ENCODE results near the gene BAIAP3. TPM values are rescaled to one million over a fixed set of nuclear protein-coding genes. Genes with fewer than 3 reads are reported as not detected.
A peak's percentile ranks its signal among the peaks of the same experiment; 100 is the strongest.

BAIAP3 gene
- total RNA-seq, 1 donor from 2014 or later = 6.5 TPM

DNA sequence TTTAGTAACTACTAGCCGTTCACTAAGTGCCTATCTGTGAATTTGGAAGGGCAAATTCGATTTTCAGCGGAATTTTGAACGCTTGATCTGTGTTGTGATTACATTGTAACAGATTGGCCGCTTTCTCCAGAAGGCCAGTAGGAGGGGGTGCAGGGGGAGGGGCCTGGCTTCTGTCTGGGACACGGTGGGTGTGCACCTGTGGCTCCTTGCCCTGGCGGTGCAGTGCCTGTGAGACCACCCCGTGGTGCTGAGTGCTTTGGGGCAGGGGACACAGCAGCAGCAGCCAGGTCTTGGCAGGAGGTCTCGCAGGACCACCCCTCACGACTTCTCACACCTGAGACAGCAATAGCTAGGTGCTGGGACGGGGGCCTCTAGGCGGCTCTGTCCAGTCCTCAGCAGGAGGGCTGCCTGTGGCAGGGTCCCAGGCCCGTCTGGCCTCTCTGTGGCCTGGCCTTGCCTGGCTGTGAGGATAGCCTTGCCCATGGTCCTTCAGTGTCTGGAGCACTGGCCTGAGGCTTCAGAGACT, 22.2 kb upstream of the BAIAP3 start:
- H3K4me3 Mint-ChIP-seq (ENCODE audit: unreplicated experiment) = peak overlapping the region; percentile 99
- peaks cover 9% of the 10 kb centered on the region for H3K27me3 Mint-ChIP-seq (ENCODE audit: unreplicated experiment)
- TF ChIP-seq, protein P1, sequence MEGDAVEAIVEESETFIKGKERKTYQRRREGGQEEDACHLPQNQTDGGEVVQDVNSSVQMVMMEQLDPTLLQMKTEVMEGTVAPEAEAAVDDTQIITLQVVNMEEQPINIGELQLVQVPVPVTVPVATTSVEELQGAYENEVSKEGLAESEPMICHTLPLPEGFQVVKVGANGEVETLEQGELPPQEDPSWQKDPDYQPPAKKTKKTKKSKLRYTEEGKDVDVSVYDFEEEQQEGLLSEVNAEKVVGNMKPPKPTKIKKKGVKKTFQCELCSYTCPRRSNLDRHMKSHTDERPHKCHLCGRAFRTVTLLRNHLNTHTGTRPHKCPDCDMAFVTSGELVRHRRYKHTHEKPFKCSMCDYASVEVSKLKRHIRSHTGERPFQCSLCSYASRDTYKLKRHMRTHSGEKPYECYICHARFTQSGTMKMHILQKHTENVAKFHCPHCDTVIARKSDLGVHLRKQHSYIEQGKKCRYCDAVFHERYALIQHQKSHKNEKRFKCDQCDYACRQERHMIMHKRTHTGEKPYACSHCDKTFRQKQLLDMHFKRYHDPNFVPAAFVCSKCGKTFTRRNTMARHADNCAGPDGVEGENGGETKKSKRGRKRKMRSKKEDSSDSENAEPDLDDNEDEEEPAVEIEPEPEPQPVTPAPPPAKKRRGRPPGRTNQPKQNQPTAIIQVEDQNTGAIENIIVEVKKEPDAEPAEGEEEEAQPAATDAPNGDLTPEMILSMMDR (IDR thresholded peaks at IDR 0.05; ENCODE audit: unreplicated experiment) = no peak
- H3K36me3 Mint-ChIP-seq (ENCODE audit: low read depth, unreplicated experiment) = peaks cover 9% of the 10 kb centered on the region
- peaks cover 14% of the 10 kb centered on the region for H3K4me1 Mint-ChIP-seq (ENCODE audit: unreplicated experiment)
- H3K27ac Mint-ChIP-seq (ENCODE audit: unreplicated experiment) = no peak overlapping the region
- H3K9me3 Mint-ChIP-seq (ENCODE audit: unreplicated experiment) = no peaks in the 10 kb centered on the region
- no peak for DNase-seq (ENCODE audit: low spot score)

DNA sequence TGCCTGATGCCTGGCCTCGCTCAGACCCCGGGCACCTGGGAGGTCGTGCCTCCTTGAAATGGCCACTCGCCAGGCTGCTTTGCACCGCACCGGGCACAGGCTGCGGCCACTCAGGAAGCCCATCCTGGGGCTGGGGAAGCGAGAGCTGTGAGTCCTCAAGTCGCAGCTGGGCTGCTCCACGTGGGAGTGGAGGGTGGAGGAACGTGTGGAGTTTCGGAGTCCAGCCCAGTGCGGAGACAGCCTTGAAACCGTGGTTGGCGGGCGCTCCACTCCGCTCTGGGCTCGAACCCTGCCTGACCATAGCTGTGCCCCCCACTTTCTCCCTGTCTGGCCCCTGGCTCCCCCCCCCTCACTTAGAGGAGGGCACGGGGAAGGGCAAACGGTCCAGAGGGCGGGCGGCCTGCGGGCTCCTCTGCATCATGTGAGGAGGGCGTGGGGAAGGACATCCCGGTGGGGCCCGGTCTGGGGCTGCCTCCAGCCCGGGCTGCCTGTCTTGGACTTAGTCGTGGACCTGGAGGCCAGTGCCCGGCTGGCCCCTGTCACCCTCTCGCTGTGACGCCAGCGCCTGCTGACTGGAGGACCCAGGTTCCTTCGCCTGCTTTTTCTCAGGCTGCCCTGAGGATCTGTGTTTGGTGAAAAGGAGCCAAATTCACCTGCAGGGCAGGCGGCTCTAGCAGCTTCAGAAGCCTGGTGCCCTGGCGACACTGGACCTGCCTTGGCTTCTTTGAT, 21.5 kb upstream of the BAIAP3 start:
- TF ChIP-seq, protein P1 (IDR thresholded peaks at IDR 0.05; ENCODE audit: unreplicated experiment) = no peak
- no peak overlapping the region for H3K4me3 Mint-ChIP-seq (ENCODE audit: unreplicated experiment)
- H3K9me3 Mint-ChIP-seq (ENCODE audit: unreplicated experiment) = no peaks in the 10 kb centered on the region
- no peak for DNase-seq (ENCODE audit: low spot score)
- peaks cover 9% of the 10 kb centered on the region for H3K27me3 Mint-ChIP-seq (ENCODE audit: unreplicated experiment)
- no peak overlapping the region for H3K27ac Mint-ChIP-seq (ENCODE audit: unreplicated experiment)
- H3K36me3 Mint-ChIP-seq (ENCODE audit: low read depth, unreplicated experiment) = peaks cover 14% of the 10 kb centered on the region
- H3K4me1 Mint-ChIP-seq (ENCODE audit: unreplicated experiment) = peaks cover 14% of the 10 kb centered on the region

DNA sequence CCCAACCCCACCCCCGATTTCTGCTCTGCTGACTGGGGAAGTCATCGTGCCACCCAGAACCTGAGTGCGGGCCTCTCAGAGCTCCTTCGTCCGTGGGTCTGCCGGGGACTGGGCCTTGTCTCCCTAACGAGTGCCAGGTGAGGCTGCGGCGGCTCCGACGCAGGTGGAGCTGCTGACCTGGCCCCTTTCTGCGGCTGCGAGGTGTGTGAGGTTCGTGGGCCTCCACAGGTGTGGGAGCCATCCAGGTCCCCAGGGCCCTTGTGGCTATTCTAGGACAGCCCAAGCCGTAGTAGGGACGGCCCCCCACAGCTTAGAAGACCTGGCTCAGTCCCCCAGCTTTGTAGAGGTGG, 21.0 kb upstream of the BAIAP3 start:
- peak overlapping the region; percentile 57 for H3K27ac Mint-ChIP-seq (ENCODE audit: unreplicated experiment)
- DNase-seq (ENCODE audit: low spot score) = no peak
- TF ChIP-seq, protein P1 (IDR thresholded peaks at IDR 0.05; ENCODE audit: unreplicated experiment) = no peak
- peak overlapping the region; percentile 59 for H3K4me3 Mint-ChIP-seq (ENCODE audit: unreplicated experiment)
- H3K9me3 Mint-ChIP-seq (ENCODE audit: unreplicated experiment) = no peaks in the 10 kb centered on the region
- peaks cover 9% of the 10 kb centered on the region for H3K27me3 Mint-ChIP-seq (ENCODE audit: unreplicated experiment)
- peaks cover 19% of the 10 kb centered on the region for H3K36me3 Mint-ChIP-seq (ENCODE audit: low read depth, unreplicated experiment)
- H3K4me1 Mint-ChIP-seq (ENCODE audit: unreplicated experiment) = peaks cover 14% of the 10 kb centered on the region

DNA sequence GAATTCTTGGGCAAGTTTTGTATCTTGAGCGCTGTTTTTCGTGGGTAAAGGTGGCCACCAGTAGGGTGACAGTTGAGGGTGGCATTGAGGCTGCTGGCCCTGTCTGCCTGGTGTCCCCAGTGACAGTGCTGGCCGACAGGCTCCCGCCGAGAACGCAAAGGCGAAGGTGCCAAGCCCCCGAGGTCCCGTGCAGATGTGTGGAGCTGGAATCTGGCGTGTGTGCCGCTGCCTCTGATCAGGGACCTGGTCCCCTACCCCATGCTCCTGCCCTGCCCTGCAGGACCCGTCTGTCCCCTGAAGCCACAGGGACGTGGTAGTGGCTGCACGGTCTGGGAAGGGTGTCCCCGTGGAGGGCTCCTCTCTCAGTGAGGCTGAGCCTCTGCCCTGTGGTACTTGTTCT, 20.5 kb upstream of the BAIAP3 start:
- Mint-ChIP-seq H3K9me3 (ENCODE audit: unreplicated experiment) (no peaks in the 10 kb centered on the region), H3K27ac (ENCODE audit: unreplicated experiment) (peak overlapping the region; percentile 57), H3K27me3 (ENCODE audit: unreplicated experiment) (peaks cover 13% of the 10 kb centered on the region), H3K36me3 (ENCODE audit: low read depth, unreplicated experiment) (peaks cover 24% of the 10 kb centered on the region), H3K4me3 (ENCODE audit: unreplicated experiment) (peak overlapping the region; percentile 59), H3K4me1 (ENCODE audit: unreplicated experiment) (peaks cover 14% of the 10 kb centered on the region)
- TF ChIP-seq, protein P1 (IDR thresholded peaks at IDR 0.05; ENCODE audit: unreplicated experiment) = no peak
- no peak for DNase-seq (ENCODE audit: low spot score)

DNA sequence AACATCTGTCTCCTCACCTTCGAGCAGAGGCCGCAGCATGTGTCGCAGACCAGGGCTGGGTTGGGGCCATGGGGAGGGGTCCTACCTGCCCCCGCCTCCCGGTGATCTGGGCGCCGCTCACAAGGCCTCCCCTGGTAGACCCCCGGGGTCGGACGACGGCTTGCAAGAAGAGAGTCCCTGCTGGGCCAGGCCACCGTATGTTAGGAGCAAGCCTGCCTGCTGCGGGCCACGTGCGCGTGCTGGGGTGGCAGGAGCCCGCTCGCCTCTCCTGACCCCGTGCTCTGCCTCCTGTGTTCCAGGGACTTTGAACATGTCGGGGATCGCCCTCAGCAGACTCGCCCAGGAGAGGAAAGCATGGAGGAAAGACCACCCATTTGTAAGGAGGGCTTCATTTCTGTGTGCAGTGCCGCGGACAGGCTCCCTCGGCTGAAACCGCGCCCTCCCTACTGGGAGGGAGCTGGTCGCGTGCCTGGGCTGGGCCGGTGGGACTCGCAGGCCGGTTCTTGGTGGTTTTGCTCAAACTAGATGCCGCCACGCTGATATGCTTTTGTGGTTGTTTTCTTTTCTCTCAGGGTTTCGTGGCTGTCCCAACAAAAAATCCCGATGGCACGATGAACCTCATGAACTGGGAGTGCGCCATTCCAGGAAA, 19.6 kb upstream of the BAIAP3 start:
- Mint-ChIP-seq H3K4me1 (ENCODE audit: unreplicated experiment) (peaks cover 14% of the 10 kb centered on the region), H3K36me3 (ENCODE audit: low read depth, unreplicated experiment) (peaks cover 32% of the 10 kb centered on the region), H3K27me3 (ENCODE audit: unreplicated experiment) (peaks cover 14% of the 10 kb centered on the region), H3K4me3 (ENCODE audit: unreplicated experiment) (no peak overlapping the region), H3K9me3 (ENCODE audit: unreplicated experiment) (no peaks in the 10 kb centered on the region), H3K27ac (ENCODE audit: unreplicated experiment) (no peak overlapping the region)
- TF ChIP-seq, protein P1 (IDR thresholded peaks at IDR 0.05; ENCODE audit: unreplicated experiment) = no peak
- DNase-seq (ENCODE audit: low spot score) = no peak
